Measurements from ENCODE around the gene TEDDM1. TPM values are rescaled to one million over a fixed set of nuclear protein-coding genes. Genes with fewer than 3 reads are reported as not detected.
"Not testable (repeated sequence)": the region's sequence is repeated elsewhere in the genome, so short reads cannot be mapped to it uniquely, and the experiment has no call there.

The TEDDM1 gene, protein sequence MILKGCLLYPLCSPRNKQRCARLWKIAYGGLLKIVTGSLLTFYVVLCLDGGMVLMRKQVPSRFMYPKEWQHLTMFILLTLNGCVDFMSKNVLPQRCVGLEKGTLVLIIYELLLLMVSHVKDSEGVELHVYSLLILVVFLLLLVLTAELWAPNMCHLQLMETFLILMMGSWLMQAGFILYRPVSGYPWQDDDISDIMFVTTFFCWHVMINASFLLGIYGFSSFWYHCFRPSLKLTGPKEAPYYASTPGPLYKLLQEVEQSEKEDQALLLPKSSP
- polyA plus RNA-seq (2013, experiment 1 of 2; ENCODE audit: insufficient read length) = not detected
- not detected for polyA plus RNA-seq (2013, experiment 2 of 2; ENCODE audit: insufficient read length)

DNA sequence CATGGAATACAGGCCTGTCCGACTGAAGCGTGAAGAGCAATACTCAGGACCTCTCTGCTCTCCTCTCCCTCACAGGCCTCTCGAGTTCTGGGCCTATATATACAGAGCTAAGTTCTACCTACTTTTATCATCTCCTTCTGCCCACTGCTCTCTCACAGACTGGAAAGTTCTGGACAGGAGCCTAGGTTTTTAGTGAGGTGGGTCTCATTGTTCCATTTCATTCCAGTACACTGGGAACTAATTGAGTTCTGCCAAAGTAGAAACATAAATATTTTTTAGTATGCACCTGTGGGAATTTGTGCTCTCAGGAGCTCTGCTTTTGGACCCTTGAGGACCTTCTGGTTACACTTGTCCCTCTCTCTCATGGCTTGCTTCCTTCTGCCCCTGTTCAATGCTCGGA, at the start of gene TEDDM1:
TEDDM1 (minus strand) TSS at position 101 of the 400 bp plus-strand sequence. CDS start 182 bp downstream, outside the sequence.
- no peak for DNase-seq

DNA sequence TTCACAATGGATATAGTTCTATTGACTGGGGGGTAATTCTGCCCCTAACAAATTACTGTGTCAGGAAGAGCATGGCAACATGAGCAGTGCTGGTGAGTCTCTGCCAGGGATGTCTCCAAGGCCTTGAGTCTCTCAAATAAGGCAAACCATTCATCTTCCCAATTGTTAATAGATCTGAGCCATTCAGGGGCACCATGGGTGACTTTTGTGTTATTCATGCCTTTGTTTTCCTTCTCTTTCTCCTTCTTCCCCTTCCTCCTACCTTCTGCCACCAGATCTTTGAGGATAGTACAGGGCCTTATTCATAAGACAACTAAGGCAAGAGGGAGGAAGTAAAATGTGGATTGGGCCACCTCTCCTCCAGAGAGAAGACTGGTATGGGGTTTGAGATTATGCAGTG, 49.6 kb upstream of the TEDDM1 start, which contains the start of gene RGSL1:
RGSL1 (plus strand) TSS at position 60 of the 400 bp plus-strand sequence; CDS start at position 80, 20 bp downstream.
- no peak for DNase-seq

DNA sequence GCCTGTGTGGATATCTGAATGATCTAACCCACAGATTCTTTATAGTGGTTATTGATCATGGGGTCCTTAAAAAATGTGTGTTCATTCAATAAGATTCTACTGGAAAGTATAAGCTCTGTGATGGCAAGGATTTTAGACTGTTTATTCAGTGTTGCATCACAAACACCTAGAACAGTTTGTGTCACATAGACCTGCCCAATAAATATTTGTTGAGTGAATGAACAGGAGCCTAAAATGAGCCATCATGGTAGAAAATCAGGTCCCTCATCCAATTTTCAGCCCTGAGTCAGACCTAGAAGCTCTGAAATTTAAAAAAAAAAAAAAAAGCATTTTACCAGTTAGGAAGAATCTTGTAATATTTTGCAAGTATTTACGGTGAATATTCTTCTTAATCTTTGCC, 47.2 kb upstream of the TEDDM1 start:
- DNase-seq = no peak

DNA sequence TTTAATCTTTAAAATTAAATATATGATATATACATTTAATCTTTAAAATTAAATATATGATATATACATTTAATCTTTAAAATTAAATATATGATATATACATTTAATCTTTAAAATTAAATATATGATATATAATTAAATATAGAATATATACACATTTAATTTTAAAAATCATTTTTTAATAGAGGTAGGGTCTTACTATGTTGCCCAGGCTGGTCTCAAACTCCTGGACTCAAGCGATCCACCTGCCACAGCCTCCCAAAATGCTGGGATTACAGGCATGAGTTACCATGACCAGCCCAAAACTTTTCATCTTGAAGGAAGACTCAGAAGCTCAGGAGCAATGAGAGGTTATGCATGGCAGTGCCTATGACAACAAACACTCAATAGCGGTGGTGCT, 46.7 kb upstream of the TEDDM1 start:
- not testable (repeated sequence) for DNase-seq

DNA sequence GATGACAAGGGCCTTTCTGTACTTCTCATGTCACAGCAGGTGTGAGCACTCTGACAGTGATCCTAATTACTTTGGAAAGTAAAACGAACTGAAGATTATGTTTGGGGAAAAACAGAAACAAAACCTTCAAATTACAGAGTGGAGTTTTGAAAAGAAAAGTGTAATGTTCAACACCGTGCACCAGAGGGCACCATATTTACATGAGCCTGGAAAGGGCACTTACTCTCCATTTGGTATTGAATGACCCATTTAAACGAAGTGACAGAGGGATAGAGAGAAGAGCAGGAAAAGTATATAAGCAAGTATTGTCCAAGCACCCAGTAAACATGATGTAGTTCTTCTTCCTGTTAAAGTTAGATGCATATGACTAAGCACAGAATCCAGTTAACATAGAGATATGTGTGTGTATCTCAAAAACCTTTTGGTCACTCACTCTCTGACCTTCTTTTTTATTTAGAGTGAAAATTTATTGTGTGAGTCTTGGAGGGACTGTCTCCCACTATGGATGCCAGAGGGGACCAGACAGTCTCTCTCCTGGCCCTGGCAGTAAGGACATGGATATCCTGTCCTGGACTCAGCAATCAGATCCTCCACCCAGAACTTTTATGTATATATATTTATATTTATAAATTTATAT, 45.7 kb upstream of the TEDDM1 start:
- DNase-seq = peak; percentile 40

DNA sequence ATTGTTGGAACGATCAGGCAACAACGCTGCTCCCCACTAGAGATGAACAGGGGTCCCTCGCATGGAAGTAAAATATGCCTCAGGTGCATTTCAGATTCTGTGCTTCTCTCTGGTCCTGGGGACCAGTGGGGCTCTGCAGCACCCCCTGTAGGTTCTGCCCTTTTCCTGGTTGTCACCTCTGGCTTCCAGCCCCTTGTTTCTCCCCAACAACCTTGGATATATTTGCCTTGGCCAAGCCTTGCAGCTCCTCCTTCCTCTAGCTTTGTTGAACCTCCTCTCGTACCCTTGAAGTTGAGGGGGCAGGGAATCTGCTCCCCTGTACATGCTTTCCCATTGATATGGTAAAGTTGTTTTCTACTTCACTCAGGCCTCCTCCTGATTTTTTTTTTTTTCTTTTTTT, 44.0 kb upstream of the TEDDM1 start:
- no peak for DNase-seq

DNA sequence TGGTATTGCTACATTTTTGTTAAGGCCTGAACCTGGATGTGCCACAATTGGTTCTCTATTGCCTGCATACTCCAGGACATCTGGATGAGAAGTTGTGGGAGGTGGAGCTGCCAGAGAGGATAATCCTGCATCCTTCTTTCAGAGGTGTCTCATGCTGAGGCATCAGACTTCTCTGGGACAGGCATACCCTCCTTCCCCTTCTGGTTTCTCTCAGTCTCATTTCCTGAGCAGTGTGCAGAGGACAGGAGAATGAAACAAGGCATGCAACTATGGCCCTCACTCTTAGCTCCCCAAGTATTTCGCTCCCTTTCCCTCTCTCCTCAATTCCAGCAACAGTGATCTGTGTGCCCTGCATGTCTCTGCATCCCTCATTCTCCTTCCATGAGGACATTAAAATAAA, 41.9 kb upstream of the TEDDM1 start:
- no peak for DNase-seq

DNA sequence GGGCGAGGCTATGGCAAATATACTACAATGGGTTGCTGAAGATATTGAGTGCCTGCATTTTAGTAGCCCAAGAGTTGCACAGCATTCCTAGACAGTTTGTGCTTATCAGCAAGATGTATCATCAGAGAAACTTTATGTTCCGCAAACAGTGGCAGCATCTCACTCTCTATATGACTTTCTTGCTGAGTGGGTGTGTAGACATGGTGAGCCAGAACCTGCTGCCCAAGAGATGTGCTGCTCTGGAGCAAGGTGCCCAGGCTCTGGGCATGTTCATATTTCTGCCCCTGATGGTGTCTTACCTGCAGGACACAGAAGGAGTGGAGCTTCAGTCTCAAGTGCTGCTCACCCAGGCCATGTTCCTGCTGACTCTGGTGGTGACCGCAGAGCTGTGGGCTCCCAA, 41.3 kb upstream of the TEDDM1 start:
- DNase-seq = no peak

DNA sequence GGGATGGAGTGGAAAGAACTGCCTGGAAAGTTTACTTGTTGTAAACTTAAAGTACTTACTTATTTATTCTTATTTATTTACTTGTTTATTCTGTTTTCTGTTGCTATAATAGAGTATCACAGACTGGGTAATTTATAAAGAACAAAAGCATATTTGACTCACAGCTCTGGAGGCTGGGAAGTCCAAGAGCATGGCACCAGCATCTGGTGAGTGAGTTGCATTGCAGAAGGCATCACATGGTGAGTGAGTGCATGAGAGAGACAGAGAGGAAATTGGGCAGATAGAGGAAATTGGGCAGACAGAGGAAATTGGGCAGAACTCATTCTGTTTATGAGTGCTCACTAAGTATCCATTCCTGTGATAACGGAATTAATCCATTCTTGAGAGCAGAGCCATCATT, 37.9 kb upstream of the TEDDM1 start:
- no peak for DNase-seq

DNA sequence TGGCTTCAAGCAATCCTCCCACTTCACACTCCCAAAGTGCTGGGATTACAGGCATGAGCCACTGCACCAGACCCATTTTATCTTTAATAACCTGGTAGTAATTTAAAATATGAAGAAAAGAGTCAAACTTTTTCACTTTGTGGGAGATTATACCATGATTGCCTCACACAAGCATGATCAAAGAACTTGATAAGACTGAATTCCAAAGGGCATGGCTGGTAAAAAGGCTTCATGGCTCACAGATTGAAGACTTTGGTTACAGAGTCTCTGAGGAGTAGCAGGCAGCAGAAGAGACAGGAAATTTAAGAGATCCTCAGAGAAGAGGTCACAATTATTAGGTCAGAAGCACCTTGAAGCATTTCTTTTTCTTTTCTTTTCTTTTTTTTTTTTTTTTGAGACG, 33.1 kb upstream of the TEDDM1 start:
- DNase-seq = no peak

DNA sequence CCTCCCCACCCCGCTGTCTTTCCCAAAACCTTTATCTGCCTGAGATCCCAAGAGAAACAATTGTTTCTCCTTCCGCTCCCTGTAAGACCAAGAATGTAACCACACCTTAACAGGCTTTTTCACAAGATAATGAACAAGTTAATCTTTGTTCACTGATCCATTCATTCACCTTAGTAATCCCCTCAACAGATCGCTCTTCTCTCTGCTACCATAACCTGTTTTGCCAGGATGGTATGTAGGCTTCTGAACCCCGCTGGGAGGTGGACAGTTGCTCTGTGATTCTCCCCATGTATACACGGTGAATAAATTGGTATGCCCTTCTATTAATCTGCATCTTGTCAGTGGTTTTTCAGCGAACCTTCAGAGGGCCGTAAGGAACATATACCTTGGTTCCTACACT, 30.8 kb upstream of the TEDDM1 start:
- no peak for DNase-seq

DNA sequence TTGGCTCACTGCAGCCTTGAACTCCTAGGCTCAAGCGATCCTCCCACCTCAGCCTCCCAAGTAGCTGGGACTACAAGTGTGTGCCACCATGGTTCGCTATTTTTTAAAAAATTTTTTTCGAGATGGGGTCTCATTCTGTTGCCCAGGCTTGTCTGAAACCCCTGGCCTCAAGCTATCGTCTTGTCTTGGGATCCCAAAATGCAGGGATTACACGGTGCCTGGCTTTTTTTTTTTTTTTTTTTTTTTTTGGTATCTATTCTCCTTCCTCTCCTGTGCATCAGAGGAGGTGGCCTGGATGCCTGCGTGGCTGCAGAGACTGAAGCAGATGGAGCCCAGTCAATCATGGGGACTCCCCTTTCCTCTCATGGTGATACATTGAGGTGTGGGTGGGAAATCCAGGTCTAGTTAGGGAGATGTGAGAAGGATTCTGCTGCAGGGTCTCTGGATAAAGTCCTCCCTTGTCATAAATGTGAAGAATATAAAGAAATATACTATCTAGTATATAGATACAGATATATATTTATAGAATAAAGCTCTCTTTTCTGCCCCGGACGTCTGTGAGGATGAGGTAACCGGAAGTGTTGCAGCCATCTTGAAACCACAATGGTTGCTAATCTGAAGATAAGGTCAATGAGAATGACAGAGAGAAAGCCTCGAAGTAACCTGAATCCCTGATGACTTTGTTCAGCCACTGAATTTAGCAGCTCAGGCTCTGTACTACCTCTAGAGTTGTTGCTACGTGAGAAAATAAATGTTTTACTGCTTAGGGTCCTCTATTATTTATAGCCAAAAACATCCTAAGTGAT, 30.0 kb upstream of the TEDDM1 start:
- DNase-seq = no peak

DNA sequence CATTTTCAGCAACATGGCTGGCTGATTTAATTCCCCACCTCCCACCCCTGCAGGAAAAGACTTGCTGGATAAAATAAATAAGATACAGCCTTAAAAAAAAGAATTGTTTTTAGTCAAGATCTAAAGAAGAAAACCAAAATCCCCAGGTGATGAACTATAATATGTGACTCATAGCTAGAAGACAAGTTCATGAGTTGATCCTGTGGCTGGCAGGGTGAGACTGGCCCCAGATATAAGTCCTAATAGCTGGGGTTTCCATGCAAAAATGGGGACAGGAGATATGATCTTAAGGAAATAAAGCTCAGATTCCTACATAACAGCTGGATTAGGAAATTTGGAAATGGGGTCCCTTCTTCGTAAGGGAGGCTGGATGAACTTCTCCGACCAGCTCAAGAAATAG, 27.6 kb upstream of the TEDDM1 start:
- no peak for DNase-seq

DNA sequence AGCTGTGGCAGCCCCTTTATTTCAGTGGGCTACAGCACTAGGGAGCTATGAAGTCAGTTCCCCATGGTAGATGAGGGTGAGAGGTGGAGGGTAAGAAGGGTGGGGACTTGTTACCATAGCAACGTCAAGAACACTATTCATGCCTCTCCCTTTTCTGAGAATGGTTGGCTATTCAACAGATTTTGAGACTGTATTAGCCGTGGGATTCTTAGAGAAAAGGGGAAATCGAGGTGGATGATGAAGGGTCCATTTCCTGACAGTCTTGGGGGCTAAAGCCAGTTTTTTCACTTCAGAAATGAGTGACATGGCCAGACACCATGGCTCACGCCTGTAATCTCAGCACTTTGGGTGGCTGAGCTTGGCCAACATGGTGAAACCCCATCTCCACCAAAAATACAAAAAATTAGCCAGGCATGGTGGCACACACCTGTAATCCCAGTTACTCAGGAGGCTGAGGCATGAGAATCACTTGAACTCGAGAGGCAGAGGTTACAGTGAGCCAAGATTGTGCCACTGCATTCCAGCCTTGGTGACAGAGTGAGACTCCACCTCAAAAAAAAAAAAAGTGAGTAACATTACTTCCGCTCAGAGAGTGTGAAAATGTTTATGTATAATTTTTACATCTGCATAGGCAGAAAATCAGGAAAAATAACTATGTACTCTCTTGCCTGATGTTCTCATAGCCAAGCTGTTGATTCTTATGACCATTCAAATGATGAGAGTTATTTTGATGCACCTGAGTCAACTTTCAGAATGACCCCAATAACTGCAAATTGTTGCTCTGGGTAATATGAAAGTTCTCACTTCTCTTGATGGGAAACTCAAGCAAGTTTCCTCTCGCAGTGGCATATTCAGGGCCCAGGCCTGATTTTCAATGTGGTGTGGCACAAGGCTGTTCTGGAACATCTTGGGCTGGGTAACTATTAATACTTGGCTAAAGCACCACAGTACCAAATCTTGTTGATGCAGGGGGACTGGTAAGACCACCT, 26.3 kb upstream of the TEDDM1 start:
- no peak for DNase-seq

DNA sequence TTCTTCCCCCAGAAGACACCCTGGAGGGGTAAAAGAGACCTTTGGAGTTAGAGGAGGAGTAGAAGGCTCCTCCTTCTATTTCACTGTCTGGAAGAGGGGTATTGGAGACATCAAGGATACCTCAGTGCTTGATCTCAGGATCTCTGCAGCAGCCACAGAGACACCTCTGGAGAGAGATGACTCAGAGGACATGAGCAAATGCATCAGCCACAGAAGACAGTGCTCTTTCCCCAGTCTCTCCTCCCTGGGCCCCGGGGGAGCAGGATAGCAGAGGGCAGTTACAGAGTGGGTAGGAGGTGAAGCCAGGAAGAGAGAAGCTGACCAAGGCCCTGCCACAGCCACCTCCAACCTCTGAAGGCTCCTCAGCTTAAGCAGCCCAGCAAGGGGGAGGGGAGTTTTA, 15.3 kb upstream of the TEDDM1 start:
- no peak for DNase-seq

DNA sequence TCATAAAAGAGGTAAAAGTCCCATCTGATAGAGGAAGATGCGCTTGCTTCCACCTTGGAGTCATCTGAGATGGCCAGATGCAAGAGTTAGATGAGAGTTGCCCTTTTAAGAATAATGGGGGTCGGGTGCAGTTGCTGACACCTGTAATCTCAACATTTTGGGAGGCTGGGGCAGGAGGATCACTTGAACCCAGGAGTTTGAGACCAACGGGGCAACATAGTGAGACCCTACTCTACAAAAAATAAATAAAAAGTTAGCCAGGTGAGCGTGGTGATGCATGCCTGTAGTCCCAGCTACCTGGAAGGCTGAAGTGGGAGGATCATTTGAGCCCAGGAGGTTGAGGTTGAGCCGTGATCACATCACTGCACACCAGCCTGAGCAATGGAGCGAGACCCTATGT, 13.5 kb upstream of the TEDDM1 start:
- DNase-seq = no peak

DNA sequence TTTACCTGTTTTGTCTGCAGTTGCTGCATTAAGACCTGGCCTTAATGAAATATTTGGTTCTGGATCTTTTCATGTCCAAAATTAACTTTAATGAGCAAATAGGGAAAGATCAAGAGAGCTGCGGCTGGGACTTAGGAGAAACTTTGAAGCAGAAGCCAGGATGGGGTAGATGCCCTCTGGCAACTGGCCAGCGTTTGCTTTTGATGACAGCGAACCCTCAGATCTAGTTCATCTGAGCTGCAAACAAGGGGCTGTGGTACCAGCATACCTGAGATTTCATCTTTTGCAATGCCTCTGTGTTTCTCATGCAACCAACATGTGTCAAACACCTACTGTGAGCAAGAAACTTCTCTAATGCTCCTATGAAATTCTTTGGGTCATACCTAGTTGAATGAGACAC, 13.0 kb upstream of the TEDDM1 start:
- DNase-seq = no peak

DNA sequence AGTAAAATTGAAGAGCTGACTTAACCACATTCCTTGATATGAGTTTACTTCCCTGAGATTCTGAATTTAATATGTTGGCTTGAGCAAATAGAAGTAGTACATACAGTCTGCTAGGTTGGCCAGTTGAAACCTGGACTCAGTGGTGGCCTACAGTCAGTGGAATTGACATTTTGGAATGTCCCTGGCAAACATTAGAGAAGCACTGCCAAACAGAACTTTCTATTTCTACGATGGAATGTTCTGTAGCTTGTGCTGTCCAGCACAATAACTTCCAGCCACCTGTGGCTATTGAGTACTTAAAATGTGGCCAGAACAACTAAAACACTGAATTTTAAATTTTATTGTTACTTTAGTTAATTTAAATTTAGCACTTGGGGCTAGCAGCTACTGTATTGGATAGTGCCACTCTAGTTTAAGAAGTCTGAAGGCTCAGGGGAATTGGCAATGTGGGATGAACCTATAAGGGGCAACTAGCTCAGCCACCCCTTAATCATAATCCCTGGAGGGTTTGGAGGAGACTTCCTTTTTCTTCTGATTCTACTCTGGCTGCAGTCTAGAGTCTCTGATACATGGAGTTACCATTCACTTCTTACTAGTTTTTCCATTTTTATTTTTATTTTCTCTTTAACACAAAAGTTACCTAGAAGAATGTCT, 10.3 kb upstream of the TEDDM1 start:
- no peak for DNase-seq

DNA sequence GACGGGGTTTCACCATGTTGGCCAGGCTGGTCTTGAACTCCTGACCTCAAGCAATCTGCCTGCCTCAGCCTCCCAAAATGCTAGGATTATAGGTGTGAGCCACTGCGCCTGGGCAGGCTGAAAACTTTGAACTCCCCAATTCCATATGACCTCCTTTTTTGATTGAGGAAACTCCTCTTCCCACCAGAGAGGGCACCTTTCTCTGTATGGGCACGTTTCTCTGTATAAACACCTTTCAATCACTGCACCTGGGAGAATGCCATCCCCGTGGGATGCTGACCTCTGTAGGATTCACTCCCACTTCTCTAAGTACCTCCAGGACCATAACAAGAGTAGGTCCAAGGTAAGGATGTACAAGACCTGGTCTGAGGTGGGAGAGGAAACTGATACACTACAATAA, 9.7 kb upstream of the TEDDM1 start:
- DNase-seq = no peak

DNA sequence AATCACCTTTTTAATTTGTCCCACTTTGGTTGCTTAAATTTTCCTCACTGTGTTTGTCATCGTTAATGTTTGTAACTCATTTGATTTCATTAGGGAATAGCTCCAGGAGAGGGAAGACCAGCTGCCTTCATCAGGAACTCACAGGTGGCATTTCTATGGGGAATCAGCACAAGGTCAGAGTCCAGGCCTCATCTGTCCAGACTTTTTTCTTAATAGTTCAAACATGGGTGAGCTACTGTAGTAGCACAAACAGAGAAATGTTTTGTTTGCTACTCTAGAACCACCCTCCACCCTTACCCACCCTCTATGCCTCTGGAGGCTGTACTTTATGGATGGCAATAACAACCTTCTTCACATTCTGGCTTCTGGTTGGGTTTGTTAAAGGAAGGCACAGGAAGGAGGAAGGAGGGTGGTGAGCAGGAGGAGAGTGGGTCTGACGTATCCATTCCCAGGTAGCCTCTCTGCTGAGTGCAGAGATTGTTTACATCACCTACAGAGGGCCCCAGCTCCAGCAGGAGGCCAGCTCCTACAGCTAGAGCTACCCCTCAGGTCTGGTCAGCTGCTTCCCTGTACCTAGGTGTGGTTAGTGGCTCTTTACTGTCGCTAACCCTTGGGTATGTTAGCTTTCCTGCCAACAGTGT, 8.1 kb upstream of the TEDDM1 start:
- no peak for DNase-seq

DNA sequence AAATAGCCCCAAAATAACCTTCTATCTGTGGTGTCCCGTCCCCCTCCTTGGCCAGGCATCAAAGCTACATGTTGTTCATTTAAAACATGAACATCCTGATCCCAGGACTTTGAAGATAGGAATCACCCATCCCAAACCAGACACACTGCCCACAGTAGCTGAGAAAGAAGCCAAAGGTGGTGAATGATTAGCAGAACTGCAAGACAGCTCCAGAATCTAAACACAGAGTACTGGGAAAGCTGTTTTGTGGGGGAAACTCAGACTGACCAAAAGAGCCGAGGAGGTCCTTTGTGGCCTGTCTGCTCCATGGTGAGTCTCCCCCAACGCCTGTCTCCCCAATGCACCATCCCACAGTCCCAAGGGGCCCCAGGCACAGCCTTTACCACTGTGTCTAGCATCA, 7.3 kb upstream of the TEDDM1 start:
- DNase-seq = no peak

Measured in fibroblast of skin of back (primary cell).